Activated CD4-positive, CD25-positive, alpha-beta regulatory T cell treated with anti-CD3 and anti-CD28 coated beads, Interleukin-2, amount 50 U/mL, for 24 hours (primary cell): ENCODE measurements around the gene GPR107.
"Not testable (repeated sequence)": the region's sequence is repeated elsewhere in the genome, so short reads cannot be mapped to it uniquely, and the experiment has no call there.

Experiments used
- ATAC-seq, 2 donors: fragments of 150-1000 bp; cut with Tn5 transposase; one replicate each; pipeline ENCODE4 v1.10.0; 2021; ENCODE audit warnings: mild to moderate bottlenecking in 1 of 2, moderate library complexity in 1 of 2

GPR107 gene

DNA sequence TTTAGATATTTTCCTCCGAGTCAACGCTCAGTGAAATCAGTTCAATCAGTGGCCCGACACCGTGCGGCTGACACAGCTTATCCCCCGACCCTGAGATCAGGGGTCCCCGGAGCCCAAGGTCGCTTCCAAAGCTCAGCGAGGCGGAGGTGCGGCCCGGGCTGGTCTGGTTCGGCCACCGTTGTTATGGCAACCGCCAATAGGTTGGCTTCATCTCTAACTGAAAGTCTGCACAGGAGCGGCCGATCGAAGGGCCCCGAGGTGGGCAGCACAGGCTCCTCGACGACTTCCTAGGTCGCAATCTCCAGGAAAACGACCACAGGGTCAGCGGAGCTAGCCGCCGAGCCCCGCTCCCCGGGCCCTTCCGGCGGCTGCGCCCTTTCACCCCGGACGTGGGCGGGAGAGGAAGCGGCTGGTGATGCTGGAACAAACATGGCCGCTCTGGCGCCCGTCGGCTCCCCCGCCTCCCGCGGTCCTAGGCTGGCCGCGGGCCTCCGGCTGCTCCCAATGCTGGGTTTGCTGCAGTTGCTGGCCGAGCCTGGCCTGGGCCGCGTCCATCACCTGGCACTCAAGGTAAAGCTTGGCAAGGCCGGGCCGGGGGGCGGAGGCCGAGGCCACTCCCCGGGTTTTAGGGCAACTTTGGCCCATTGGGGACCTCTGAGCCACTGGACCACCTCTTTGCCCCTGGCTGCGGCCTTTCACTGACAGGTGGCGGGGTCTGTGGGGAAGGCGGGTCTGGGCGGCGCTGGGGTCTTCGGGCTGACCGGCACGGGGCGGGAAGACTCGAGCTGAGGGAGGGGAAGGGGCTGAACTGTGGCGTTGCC is at the start of gene GPR107:
GPR107 (plus strand) TSS at position 403 of the 821 bp plus-strand sequence; CDS start at position 430, 27 bp downstream.
- ATAC-seq = peak; percentile 89

DNA sequence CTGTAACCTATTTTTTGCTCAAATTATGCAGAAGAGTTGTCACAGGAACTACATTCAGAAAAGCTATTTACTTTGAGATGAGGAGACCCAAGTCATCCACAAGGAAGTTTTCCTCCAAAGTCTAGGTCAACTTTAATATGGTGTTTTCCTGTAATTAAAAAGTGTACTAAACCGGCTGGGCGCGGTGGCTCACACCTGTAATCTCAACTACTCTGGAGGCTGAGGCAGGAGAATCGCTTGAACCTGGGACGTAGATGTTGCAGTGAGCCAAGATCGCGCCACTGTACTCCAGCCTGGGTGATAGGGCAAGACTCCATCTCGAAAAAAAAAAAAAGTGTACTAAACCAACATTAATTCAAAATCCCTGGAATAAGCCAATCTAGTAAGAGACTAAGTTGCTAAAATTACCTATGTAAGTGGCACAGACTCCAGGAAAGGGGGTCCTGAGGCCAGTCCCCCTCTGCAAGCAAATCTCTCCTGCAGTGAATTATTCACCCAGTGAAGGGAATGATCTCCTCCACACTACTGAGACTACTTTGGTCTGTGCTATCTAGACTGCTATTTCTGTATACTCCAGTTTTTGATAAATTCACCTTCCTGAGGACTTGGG is 49.7 kb upstream of the GPR107 start:
- ATAC-seq = no peak

DNA sequence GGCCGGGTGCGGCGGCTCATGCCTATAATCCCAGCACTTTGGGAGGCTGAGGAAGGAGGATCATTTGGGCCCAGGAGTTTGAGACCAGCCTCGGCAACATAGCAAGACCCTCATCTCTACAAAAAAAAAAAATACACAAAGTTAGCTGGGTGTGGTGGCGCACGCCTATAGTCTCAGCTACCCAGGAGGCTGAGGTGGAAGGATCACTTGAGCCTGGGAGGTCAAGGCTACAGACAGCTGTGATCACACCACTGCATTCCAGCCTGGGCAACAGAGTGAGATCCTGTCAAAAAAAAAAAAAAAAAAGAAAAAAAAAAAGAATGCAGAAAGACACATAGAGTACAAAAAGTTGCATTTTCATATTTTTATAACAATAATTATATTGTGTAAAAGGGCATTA is 46.8 kb upstream of the GPR107 start:
- not testable (repeated sequence) for ATAC-seq

DNA sequence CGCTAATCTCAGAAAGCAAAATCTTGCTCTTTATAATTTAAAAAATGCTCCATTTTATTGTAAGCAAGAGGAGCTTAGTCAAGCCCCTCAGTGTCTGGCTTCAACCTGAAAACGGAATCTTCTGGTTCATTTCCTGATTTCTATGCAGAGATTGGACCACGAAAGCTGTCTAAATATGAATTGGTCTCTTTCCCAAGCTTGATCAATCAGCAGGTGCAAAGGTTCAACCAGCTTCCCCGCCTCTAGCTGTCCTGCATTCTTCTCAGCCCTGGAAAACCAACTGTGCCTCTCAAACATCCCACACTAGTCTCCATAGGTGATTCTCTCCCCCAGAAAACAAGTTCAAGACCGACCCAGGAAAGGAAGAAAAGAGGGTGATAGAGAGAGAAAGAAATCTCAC is 45.2 kb upstream of the GPR107 start:
- no peak for ATAC-seq

DNA sequence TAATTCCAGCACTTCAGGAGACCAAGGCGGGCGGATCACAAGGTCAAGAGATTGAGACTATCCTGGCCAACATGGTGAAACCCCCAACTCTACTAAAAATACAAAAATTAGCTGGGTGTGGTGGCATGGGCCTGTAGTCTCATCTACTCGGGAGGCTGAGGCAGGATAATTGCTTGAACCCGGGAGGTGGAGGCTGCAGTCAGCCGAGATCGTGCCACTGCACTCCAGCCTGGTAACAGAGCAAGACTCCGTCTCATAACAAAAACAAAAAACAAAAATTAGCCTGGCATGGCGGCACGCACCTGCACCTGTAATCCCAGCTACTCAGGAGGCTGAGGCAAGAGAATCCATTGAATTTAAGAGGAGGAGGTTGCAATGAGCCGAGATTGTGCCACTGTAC is 44.2 kb upstream of the GPR107 start:
- not testable (repeated sequence) for ATAC-seq

DNA sequence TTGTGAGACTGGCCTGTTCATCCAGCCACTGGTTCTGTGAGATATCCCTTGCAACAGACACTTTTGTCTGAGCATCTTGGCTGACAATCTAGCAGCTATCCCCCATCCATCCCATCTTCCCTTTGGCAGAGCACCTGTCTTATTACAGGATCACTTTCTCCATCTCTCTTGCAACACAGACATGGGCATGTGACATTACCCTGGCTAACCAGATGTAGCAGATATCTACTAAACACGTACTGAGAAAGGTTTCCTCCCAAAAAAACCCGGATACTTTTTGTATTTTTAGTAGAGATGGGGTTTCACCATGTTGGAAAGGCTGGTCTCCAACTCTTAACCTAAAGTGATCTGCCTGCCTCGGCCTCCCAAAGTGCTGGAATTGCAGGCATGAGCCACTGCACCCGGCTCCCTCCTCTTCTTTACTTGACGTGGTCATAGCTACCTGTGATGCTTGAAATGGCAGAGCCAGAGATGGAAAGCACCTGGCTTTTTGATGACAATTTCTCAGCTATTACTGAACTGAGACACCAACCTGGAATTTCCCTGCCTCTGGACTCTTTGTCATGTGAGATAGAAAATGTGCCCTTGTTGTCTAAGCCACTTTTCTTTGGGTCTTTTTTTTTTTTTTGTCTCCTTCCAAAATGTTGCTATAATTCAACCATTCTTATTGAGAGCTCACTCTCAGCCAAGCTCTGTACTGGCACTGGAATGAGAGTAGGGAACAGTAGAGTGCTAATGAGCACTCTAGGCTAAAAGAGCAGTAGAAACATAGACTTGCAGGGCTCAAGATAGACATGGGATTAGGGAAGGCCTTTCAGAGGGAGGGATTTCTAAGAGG is 43.3 kb upstream of the GPR107 start:
- ATAC-seq = peak; percentile 83 to 88

DNA sequence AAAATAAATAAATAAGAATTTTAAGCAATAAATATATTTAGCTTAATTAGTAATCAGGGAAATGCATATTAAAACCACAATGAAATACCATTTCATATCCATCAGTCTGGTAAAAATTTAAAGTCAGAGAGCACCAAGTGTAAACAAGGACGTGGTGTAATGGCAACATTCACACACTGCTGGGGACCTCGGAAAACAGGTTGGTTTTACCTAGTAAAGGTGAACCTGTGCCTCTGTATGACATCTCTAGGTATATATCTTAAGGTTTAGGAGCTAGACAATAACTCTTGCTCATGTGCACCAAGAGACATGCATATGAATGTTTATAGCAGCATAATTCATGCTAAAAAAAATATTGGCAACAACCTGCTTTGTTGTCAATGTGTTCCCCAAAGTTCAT is 40.4 kb upstream of the GPR107 start:
- no peak for ATAC-seq

DNA sequence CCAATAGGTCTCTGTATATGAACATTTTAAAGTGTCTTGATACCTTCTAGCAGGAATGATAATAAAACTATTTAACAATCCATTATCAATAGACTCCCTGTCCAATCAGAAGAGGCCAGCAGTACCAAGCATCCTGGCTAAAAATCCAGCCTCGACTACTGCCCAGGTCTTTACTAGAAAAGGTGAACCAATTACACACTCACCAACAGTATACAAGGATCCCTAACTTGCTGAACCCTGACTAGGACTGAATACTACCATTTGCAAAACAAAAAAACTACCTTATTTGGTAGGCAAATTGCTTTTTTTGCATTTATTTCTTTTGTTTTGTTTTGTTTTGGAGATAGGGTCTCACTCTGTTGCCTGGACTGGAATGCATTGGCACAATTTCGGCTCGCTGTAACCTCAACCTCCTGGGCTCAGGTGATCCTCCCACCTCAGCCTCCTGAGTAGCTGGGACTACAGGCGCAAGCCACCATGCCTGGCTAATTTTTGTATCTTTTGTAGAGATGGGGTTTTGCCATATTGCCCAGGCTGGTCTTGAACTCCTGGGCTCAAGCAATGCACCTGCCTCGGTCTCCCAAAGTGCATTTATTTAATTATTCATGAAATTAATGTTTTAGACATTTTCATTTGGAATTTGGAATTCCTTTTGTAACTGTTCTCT is 38.2 kb upstream of the GPR107 start:
- no peak for ATAC-seq

DNA sequence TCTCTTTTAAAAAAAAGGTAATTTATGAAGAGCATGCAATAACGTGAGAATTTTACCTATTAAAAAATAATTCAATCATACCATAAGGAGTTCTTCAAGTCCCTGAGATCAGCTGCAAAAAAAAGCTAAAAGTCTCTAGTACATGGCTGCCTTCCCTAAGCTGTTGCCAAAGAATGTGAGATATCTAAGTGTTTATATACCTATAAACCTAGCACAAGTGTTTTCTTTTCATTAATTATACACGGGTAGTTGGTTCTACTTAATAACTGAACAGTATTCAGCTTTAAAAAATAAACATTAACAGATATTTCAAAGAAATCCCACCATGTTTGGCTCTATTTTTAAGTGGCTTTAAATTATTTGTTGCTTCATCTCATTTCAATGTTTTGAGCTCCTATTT is 36.6 kb upstream of the GPR107 start:
- no peak for ATAC-seq

DNA sequence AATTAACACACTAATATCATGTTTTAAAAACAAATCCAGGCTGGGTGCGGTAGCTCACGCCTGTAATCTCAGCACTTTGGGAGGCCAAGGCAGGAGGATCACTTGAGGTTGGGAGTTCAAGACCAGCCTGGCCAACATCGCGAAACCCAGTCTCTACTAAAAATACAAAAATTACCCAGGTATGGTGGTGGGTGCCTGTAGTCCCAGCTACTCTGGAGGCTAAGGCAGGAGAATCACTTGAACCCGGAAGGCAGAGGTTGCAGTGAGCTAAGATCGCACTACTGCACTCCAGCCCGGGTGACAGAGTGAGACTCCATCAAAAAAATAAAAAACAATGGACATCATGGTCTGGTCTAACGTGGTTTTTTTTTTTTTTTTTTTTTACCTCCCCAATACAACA is 36.2 kb upstream of the GPR107 start:
- ATAC-seq = not testable (repeated sequence)

DNA sequence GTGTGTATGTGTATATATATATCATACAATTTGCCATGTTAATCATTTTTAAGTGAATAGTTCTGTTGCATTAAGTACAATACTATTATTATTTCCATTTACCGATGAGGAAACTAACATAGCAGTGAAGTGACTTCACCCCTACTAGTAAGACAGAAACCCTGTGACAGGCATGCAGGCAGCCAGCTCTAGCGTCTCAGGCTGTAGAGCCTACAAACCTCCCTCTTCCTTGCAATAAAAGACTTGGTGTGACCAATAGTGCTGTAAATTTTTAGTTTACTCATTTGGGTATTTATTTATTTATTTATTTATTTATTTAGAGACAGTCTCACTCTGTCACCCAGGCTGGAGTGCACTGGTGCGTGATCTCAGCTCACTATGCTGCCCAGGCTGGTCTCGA is 35.4 kb upstream of the GPR107 start:
- ATAC-seq = peak; percentile 32 to 38

DNA sequence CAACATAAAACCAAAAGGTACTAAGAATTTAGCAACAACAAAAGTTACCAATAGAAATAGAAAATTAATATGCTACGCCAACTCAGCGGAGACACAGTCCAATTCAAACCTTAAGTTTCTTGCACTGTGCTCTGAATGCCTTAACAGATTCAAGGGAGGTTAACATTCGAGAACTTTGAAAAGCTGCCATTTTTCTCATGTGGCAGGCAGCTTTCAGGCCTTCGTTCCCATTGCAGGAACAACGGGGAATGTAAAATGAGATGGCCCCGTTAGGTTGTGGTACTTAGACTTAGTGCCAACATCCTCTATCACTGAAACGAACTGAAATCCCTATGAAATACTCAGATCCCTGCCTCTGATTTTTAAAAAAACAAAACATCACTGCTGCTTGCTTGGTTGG is 33.1 kb upstream of the GPR107 start:
- ATAC-seq = no peak

DNA sequence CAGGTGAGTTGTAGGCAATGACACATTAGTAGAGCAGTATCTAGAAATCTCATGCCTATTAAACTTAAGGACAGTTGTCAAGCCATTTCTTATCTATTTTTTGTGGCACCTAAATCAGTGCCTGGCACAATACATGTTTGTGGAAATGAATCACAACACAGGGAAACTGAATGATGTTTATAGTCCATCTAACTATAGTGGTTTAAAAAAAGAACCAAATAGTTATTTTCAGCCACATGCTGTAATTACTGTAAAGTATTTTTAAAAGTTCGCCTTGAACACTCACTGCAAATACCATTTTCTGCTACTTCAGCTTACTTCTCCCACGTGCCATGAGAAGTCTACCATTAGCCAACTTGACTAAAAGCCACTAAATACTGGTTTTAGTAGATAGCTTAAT is 32.6 kb upstream of the GPR107 start:
- no peak for ATAC-seq

DNA sequence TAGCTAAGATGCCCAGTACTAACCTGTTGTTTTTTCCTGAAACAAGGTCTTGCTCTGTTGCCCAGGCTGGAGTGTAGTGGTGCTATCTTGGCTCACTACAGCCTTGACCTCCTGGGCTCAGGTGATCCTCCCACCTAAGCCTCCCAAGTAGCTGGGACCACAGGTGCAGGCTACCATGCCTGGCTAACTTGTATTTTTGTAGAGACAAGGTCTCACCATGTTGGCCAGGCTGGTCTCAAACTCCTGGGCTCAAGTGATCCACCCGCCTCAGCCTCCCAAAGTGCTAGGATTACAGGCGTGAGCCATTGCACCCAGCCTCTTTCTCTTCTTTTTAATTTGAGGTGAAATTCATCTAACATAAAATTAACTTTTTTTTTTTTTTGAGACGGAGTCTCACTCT is 31.9 kb upstream of the GPR107 start:
- ATAC-seq = not testable (repeated sequence)

DNA sequence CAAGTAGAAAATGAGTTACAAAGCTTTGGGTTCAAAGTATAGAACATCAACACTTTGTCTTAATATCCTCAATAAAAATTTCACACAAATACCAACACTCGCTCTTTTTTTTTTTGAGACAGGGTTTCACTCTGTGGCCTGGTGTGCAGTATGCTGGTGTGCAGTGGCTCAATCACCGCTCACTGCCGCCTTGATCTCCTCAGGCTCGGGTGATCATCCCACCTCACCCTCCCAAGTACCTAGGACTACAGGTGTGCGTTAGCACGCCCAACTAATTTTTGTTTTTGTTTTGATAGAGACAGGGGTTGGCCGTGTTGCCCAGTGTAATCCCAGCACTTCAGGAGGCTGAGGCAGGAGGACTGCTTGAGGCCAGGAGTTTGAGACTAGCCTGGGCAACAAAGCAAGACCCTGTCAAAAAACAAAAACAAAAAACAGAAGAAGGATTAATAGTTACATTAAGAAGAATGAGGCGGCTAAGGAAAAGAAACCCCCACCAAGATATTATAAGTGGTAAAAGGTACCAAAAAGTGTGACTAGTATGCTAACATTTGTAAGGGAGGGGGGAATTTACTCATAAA is 31.1 kb upstream of the GPR107 start:
- no peak for ATAC-seq

DNA sequence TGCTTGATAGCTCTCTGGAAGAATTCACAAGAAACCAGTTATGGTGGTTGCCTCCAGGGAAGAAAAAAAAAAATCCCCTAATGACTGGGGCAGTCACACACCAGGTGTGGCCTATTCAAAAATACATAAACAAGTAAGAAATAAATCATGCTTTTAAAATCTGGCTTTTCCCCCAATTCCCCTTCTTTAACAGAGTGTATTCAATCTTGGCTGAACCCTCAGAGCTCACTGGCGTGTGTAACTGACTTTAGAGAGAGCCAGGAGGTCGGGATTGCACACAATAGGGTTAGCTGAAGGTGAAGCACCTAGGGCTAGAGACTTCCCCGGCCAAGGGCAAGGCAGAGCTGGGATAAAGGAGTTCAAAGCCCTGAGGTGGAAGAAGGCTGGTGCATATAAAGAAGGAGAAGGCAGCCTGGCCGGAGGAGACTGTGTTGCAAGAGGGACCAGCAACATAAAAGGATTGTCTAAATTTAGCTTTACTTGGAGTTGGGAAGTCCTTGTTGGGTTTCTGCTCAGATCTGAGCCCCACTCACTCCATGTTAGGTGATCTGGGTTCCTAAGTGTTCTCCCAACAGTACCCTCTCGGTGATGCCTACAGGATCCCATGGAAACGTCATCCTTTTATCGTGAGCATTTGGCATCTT is 30.4 kb upstream of the GPR107 start:
- ATAC-seq = peak; percentile 61 to 66

DNA sequence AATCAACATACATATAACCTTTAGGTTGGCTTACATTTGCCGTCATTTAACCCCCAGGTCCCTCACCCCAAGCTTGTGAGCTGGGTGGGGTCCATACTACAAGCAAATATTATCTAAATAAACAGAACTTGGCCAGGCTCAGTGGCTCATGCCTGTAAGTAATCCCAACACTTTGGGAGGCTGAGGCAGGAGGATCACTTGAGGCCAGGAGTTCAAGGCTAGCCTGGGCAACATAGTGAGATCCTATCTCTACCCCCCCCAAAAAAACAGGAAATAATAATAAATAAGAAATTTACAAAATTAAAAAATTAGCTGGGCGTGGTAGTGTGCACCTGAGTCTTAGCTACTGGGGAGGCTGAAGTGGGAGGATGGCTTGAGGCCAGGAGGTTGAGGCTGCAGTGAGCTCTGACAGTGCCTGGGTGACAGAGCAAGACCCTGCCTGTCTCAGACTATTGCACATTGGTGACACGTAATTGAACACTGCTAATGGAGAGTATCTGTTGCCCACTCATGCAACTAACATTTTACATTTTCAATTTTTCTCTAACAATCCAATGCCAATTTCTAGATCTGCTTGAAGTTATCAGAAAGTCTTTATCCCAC is 29.6 kb upstream of the GPR107 start:
- ATAC-seq = no peak

DNA sequence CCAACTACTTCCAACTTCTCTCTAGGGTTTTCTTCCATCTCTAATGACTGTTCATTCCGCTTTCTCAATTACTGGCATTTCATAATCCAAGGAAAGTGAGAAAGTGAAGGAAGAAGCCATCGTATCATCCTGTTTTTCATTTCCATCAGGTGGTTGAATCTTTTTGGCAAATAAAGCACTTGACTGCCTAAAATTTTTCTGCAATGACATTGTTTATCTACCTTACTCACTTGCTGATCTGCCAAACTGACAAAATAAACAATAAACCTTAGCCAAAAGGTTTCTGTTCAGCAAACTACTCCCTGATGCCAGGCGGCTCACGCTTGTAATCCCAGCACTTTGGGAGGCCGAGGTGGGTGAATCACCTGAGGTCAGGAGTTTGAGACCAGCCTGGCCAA is 29.1 kb upstream of the GPR107 start:
- no peak for ATAC-seq

DNA sequence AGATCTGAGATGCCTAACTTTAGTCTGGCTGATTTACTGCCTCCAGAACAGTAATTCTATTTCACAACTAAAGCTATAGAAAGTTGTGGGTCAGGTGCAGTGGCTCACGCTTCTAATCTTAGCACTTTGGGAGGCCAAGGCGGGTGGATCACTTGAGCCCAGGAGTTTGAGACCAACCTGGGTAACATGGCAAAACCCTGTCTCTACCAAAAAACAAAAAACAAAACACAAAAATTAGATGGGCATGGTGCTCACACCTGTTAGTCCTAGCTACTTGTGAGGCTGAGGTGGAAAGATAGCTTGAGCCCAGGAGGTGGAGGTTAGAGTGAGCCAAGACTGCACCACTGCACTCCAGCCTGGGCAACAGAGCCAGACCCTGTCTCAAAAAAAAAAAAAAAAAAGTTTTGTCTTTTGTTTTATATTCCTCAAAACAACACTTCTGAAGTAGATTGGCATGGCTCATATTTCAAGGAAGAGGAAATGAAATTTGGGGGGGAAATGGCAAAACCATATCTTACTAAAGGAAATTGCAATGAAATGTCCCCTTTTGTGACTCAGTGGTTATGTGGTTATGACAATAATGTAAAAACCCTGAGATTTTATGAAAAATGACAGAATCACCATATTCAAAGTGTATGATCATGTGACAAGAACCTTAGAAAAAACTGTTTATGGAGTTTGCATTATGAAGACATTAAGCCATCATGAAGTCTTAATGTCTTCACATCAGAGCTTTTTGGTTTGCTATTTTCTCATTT is 26.9 kb upstream of the GPR107 start:
- peak in 1 of 2 donors; percentile 14 for ATAC-seq

DNA sequence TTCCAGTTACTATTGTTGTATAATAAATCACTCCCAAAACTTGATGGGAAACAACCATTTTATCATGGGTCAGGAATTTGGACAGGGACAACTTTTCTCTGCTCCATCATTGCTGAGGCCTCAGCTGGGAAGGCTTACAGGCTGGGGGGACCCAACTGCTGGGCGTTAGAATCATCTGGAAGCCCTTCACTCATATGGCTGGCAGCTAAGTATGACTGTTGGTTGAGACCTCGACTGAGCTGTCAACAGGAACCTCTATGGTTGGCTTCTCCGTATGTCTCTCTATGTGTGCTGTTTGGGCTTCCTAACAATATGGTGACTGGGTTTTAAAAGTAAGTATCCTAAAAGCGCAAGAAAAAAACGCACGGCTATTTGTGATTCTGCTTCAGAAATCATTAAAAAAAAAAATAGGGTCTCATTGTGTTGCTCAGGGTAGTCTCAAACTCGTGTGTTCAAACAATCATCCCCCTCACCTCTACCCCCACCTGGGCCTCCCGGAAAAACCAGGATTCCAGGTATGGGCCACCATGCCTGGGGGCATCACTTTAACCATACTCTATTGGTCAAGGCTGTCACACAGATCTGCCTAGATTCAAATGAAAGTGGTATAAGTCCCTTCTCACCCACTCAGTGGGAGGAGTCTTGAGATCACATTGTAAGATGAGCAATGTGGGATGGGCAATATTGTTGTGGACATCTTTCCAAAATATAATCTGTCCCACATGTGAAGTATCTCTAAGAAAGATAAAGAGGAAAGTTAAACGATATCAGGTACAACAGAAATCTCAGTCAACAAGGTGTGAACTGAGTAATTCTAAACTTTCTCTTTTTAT is 26.0 kb upstream of the GPR107 start:
- ATAC-seq = no peak
